ENCODE results near the gene LTO1.

Gene LTO1

DNA sequence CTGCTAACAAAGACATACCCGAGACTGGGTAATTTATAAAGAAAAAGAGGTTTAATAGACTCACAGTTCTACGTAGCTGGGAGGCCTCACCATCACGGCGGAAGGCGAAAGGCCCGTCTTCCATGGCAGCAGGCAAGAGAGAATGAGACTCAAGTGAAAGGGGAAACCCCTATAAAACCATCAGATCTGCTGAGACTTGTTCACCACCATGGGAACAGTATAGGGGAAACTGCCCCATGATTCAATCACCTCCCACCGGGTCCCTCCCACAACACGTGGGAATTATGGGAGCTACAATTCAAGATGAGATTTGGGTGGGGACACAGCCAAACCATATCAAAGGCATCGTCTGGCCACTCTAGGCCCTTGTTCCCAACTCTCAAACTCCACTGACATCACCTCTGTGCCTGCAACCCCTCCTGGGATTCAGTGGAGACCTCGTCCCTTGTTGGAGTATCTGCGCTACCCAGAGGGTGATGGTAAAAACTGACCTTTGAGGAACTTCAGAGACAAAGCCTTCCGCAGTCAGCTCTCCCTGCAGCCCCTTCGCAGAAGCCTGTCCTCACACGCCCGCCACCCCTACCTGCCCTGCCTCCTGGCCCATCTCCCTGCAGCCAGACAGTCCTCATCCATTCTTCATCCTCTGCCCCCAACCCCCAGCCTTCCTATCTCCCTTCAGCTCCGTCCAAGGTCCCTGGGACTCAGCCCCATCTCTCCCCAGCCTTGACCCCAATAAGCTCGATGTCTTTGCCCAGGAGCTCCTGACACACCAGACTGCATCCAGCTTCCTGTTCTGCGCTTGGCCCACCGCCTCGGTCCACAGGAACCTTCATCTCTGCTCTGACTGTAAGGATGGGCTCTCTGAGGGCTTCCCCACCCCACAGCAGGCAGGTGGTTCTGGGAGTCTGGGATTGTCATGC lies 18.4 kb downstream of the LTO1 start:
- no peak for DNase-seq

GRCh38 chr11:69655479-69656428 lies 19.4 kb downstream of the LTO1 start:
- no peak for DNase-seq

GRCh38 chr11:69654660-69655478 lies 20.3 kb downstream of the LTO1 start:
- DNase-seq = peak; percentile 59

DNA sequence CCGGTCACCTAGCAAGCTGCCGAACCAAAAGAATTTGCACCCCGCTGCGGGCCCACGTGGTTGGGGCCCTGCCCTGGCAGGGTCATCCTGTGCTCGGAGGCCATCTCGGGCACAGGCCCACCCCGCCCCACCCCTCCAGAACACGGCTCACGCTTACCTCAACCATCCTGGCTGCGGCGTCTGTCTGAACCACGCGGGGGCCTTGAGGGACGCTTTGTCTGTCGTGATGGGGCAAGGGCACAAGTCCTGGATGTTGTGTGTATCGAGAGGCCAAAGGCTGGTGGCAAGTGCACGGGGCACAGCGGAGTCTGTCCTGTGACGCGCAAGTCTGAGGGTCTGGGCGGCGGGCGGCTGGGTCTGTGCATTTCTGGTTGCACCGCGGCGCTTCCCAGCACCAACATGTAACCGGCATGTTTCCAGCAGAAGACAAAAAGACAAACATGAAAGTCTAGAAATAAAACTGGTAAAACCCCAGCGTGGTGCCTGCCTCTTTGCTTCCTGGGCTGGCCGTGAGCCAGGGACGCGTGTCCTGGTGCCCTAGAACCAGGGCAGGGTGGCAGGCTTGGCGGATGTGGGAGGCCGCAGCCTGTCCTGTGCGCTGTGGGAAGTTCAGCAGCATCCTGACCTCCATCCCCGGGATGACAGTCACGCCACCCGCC lies 21.0 kb downstream of the LTO1 start:
- no peak for DNase-seq

- no peak for DNase-seq
Measured at GRCh38 chr11:69653406-69653960, 21.7 kb downstream of the LTO1 start.

- DNase-seq = no peak
Measured at GRCh38 chr11:69652999-69653398, 22.2 kb downstream of the LTO1 start.

GRCh38 chr11:69651834-69652620 lies 23.1 kb downstream of the LTO1 start:
- DNase-seq = no peak

- no peak for DNase-seq
Measured at GRCh38 chr11:69650832-69651344, 24.3 kb downstream of the LTO1 start.

DNA sequence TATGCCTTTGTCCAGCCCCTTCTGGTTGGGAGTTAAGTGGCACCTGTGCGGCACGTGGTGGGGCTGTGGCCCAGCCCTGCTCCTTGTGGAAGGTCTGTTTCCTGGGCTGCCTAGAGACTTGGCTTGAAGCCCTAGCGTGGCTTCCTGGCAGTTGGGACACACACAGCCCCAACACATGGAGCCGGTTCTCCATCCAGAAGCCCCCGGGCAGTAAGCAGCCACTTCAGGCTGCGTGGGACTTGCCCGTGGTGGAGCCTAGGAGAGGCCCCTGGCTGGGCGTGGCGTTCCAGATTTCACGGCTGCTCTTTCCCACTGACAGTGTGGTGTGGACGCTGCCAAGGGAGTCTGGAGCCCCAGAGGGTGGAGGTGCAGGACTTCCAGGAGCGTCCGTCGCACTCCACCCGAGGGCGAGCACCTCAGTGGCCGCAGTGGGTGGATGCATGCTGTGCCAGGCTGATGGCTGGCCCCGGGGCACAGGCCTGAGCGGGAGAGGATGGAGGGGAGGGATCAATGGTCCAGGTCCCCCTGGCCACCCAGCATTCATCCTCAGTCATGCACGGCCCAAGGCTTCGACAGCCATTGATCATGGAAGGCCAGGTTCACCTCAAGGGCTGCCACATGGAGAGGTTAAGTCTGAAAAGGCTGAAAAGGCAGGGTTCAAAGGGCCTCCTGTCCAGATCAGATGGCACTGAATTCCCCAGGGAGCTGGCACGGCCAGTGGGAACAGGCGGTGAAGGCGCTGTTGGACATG lies 24.9 kb downstream of the LTO1 start:
- no peak for DNase-seq

GRCh38 chr11:69649576-69649900 lies 25.6 kb downstream of the LTO1 start:
- no peak for DNase-seq

GRCh38 chr11:69648679-69649575 lies 26.2 kb downstream of the LTO1 start:
- DNase-seq = no peak

DNA sequence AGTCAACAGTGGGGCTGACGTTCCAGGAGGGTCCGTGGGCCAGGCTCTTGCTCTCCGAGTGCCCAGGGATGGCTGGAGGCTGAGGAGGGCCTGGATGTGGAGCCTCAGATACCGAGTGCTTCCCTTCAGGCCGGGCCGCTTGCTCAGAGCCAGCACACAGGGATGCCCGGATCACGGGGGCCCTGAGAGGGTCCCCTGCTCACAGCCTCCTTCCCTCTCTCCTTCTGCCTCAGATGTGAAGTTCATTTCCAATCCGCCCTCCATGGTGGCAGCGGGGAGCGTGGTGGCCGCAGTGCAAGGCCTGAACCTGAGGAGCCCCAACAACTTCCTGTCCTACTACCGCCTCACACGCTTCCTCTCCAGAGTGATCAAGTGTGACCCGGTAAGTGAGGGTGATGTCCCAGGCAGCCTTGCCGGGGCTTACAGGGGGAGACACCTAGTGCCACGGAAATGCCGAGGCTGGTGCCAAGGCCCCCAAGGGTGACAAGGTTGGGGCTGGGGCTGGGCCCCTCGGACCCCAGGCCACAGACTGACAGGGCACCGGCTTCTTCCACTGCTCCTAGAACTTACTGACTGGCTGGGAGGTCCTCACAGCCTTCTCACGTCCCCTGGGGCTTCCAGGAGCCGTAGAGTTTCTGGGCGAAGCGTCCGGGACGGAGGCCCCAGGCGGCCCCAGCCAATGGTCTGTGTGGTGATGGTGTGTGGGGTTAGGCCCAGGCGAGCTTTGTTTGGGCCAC lies 27.2 kb downstream of the LTO1 start:
- no peak for DNase-seq

- DNase-seq = no peak
Measured at GRCh38 chr11:69647390-69647748, 27.8 kb downstream of the LTO1 start.

DNA sequence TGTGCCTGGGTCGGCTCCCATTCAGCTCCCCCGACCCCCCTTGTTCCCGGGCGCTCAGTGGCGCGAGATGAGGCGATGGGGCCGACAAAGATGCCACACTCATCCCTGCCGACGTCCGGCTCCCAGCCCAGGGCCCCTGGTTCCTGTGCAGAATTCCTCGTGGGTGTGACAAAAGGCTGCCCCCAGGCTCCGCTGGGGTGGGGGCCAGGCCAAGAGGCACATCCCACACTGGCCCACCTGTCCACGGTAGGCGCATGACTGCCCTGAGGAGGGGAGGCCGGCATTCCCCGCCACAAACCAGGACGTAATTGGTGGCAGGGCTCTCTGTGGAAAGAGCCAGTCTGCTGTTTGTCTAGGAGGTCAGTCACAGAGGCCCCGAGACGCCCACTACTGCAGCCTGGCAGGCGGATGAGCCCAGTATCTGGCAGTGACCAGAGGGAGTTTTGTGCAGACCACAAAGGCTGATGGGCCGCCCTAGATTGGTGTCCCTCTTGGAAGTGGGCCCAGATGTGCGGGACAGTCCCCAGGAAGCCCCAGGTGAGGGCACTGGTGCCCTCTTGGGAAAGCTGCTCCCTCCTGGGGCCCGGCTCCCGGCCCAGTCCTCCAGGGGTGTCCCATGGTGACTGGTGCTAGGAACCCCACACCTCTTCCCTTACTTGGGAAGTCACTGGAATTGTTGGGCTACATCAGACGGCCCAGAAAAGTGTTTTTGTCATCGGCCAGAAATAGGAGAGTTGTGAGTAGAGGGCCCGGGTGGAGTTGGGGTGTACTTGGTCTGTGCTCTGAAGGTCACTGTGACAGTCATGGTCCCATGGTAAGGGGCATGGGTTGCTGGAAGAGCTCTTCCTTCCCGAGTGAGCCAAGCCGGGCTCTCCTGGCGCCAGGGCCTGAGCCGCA lies 28.4 kb downstream of the LTO1 start:
- no peak for DNase-seq

DNA sequence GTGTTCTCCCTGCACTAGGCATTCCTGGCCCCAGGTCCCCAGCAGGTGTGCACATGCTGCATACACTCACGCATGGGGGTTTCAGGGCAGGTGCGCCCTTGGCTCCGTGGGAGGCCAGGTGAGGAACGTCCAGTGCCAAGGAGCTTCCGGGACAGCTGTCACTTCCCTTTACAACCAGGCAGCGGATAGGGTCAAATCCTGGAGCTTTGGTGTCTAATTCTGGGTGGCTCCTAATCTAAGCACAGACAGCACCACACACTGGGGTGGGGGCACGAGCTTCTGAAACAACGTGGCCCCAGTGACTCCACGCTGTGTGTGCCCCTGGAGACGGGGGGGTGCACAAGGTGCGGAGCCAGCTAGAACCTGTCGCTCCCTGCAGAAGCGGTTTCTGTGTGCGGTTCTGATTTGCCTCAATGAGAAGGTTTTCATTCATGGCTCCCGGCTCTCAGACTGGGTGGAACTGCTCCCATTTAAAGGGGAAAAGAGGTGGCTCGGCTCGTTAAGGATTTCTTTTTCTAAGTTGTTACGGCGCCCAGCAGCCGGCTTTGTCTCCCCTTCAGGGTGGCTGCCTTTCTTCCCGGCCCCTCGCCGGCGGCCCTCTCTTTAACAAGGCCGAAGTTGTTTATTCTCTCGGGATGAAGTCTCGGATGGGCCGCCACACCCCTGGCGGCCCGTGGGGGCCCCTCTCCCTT lies 29.2 kb downstream of the LTO1 start:
- no peak for DNase-seq

DNA sequence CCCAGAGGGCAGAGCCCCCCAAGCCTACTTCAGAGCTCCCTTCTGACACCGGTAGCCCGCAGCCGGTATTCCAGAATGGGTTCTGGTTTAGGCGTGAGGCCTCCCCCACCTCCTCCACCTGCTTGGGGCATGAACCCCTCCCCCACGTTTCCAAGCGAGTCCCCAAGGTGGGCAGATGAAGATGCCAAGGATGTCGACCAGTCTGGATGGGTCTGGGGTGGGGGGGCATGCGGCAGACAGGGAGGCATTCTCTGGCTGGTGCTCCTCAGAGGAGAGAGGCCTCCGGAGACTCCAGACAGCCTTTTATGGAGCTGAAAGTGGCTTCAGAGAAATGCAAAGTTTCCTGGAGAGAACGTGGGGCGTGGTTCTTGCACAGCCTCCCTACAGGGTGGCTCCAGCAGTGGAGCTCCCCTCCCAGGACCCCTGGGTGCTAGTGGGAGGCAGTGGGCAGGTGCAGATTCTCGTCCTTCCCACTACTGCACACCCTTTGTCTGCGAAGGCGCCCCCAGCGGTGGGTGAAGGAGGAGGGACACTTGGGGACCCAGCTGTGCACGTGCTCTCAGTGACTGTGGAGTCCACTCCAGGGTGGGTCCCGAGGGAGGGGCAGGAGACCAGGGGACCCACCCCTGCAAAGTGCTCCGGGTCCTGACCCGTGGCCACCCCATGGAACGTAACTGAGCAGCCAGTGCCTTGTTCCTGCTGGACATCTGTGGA lies 30.0 kb downstream of the LTO1 start:
- no peak for DNase-seq

Measured in T1000 (cell line).